ENCODE data around the gene SH3BP5L.
"Not testable (repeated sequence)": the region's sequence is repeated elsewhere in the genome, so short reads cannot be mapped to it uniquely, and the experiment has no call there.

The SH3BP5L gene

DNA sequence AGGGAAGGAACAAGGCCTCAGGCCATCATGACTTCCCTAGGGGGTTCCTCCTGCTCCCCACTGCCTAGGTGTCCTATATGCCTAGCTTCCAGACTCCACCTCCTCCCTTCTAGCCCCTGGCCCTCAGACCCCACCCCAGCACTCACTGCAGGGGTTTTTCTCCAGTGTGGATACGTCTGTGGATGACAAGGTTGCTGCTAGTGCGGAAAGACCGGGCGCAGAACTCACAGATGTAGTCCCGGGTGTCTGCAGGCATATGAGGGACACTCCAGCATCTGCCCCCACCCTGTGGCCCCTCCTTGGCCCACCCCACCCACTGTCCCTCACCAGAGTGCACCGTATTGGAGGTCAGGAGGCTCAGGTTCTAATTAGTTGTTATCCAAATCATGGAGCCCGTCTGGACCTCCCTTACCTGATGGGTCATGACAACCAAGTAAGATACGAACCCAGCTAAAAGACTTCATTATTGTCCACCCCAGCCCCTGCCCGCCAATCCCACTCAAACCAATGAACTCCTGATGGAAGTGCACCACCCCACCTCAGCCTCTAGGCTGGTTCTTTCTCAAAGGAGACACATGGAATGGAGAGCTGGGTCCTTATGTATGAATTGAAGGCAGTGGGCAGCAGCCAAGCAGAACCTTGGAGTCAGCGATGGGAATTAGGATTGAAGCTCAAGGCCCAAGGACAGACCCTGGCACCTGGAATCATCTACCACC is 25.0 kb upstream of the SH3BP5L start:
- no peak for DNase-seq (ENCODE audit: low spot score)

DNA sequence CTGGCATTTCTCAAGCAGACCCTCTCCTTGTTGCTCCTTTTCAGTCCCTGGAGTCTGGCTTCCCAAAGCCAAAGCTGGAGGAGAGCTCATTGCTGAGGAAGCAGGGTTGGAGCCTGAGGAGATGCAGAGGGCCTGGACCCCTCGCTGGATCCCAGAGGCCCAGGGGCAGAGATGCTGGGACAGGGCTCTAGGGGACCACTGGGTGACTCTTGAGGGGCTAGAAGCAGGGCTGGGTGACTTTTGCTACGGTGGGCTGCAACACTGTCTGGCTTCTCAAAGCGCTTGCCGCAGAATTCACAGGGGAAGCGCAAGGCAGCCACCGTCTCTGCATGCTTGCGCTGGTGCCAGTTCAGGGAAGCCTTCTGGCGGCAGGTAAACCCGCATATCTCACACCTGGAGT is 24.4 kb upstream of the SH3BP5L start:
- no peak for DNase-seq (ENCODE audit: low spot score)

DNA sequence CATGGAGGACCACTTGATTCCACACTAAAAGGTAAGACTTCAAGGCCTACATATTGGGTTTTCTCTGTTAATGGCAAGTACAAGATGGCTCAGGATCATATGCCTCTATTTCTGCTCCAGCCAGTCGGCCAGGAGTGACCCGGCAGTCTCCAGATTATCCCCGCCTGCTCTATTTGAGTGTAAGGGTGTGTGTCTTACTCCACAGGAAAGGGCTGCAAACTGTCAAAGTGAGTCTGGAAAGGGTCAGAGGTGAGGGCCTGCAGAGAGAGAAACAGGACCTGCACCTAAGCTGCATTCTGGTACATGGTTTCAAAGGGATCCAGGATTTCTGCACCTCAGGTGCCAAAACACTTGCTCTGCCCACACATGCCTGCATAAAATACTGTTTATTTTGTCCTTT is 23.9 kb upstream of the SH3BP5L start:
- DNase-seq (ENCODE audit: low spot score) = no peak

DNA sequence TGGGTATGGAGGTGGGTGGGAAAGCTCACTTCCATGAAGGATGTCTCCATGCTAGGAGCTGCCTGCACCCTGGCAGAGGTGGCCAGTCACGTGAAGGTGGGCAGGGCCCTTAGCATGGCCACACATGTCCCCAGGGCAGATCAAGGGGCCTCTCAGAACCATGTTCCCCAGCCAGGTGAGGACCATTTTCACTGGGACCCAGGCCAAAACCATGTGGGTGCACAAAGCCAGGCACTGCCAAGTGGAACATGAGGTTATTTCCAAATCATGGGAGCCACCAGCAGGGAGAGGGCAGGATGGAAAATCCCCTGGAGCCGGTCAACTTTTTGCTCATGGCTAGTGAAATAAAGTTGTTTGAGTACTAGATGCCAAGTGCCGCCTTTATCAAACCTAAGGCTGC is 23.4 kb upstream of the SH3BP5L start:
- no peak for DNase-seq (ENCODE audit: low spot score)

DNA sequence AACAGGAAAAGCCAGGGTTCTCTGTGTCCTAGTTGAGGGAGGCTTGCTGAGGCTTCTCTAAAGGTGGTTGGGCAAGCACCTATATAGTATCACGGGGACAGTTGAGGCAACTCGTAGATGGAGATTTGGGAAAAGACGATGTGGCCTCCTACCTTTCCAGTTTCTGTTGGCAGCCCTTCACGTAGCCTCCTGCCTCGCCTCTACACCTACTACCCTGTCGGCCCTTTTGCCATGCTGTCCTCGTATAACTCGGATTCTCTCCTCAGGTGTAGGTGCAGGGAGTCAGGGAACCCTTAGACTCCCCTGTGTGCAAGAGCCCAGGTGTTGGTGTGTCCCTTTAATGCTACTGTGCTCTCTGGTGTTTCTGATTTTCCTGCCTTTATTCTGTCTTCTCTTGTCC is 22.9 kb upstream of the SH3BP5L start:
- no peak for DNase-seq (ENCODE audit: low spot score)

DNA sequence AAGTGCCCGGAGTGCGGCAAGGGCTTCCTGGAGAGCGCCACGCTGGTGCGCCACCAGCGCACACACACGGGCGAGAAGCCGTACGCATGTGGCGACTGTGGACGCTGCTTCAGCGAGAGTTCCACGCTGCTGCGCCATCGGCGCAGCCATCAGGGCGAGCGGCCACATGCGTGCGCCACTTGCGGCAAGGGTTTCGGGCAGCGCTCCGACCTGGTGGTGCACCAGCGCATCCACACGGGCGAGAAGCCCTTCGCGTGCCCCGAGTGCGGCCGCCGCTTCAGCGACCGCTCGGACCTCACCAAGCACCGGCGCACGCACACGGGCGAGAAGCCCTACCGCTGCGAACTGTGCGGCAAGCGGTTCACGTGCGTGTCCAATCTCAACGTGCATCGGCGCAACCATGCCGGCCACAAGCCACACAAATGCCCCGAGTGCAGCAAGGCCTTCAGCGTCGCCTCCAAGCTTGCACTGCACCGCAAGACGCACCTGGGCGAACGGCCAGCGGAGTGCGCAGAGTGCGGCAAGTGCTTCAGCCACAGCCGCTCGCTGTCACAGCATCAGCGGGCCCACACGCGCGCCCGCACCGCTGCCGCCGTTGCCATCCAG is 22.3 kb upstream of the SH3BP5L start:
- no peak for DNase-seq (ENCODE audit: low spot score)

DNA sequence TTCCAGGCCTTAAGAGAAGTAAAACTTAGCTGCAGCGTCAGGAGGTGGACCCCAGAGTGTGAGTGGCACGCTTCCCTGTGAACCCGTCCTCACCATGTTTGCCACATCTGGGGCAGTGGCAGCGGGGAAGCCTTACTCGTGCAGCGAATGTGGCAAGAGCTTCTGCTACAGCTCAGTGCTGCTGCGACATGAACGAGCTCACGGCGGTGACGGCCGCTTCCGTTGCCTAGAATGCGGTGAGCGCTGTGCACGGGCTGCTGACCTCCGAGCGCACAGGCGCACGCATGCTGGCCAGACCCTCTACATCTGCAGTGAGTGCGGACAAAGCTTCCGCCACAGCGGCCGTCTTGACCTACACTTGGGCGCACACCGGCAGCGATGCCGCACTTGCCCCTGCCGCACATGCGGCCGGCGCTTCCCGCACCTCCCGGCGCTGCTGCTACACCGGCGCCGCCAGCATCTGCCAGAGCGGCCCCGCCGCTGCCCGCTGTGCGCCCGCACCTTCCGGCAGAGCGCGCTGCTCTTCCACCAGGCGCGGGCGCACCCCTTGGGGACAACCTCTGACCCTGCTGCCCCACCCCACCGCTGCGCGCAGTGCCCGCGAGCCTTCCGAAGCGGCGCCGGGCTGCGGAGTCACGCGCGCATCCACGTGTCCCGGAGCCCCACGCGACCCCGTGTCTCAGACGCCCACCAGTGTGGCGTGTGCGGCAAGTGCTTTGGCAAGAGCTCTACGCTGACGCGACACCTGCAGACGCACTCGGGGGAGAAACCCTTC is 21.7 kb upstream of the SH3BP5L start:
- no peak for DNase-seq (ENCODE audit: low spot score)

DNA sequence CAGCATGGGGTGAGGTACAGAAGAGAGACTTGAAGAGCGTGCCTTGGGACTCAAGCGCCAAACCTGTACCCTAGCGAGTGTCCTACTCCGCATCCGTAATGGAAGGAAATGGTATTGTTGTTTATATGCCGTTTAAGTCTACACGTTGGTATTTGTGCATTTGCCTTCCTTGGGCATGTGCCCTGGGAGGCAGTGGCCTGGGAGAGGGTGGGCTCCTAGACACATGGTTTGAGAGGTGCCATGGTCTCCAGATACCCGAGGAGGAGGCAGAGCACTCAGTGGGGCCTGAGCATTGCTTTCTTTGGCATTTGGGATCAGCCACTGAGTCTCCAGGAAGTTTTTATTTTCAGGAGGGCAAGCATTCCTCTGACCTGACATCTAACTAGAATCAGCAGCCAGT is 18.8 kb upstream of the SH3BP5L start:
- DNase-seq (ENCODE audit: low spot score) = no peak

DNA sequence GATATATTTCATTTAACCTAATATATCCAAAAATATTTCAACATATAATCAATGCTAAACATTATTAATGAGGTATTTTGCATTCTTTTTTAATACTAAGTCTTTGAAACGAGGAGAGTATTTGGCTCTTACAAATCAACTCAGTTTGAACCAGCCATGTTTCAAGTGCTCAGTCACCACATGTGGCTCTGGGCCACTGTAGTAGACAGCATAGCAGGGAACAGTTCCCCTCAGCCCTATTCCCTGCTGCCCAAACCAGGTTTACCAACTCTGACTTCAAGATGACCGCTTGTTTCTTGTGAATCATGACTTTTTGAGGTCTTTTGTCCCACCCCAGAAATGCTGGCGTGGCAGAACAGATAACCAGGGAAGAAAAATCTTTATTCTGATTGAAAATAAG is 18.0 kb upstream of the SH3BP5L start:
- no peak for DNase-seq (ENCODE audit: low spot score)

DNA sequence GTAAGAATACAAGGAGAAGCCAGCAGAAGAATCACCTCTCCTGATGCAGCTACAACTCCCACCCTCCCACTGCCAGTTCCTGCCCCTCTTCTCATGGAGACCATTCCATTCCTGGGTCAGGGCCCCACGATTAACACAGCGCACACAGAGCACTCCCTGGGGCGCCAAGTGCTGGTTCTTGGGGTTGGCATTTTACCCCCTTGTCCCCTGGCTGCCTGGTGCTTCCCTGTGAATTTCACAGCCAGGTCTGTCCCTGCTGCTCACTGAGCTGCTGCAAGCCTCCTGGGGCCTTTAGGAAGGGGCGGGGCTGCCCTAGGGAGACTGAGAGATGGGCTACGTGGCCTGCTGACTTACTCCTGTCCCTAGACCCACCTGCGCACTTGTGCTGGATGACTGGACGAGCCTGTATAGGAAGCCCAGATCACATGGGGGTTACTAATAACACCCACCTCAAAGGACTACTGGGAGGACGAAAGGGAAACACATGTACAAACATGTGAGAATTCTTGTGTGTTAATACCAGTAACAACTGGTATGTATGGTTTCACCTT is 17.1 kb upstream of the SH3BP5L start:
- no peak for DNase-seq (ENCODE audit: low spot score)

DNA sequence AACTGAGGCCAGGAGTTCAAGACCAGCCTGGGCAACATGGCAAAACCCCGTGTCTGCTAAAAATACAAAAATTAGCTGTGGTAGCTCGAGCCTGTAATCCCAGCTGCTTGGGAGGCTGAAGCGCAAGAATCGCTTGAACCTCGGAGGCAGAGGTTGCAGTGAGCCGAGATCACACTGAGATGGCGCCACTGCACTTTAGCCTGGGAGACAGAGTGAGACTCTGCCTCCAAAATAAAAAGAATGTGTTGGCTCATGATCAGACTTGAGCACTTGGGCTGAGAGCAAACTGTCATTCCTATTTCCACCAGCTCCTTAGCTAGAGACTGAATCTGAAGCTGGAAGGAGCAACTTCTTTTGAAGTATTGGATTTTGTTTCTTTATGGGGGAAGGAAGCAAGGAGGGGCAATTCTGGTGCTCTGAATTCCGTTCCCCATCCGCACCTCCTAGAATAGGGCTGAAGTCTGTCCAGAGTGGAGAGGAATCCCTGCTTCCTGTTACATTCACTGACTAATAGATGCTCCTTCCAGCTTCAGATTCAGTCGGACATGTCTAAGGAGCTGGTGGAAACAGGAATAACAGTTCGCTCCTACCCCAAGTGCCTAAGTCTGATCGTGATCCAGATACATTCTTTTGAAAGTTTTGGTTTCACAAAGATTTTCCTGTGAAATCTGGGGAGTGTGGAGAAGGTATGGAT is 16.1 kb upstream of the SH3BP5L start:
- DNase-seq (ENCODE audit: low spot score) = peak; percentile 47

DNA sequence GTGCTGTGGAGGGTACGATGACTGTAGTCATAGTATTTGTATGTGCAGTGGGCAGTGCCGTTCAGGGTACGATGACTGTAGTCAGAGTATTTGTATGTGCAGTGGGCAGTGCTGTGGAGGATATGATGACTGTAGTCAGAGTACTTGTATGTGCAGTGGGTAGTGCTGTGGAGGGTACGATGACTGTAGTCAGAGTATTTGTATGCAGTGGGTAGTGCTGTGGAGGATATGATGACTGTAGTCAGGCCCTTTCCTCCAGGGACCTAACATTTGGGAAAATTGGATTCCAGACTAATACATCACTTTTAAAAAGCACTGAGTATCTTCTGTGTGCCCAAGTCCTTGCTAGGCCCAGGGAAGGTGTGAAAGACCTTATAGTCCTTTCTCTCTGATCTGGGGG is 15.2 kb upstream of the SH3BP5L start:
- DNase-seq (ENCODE audit: low spot score) = no peak

DNA sequence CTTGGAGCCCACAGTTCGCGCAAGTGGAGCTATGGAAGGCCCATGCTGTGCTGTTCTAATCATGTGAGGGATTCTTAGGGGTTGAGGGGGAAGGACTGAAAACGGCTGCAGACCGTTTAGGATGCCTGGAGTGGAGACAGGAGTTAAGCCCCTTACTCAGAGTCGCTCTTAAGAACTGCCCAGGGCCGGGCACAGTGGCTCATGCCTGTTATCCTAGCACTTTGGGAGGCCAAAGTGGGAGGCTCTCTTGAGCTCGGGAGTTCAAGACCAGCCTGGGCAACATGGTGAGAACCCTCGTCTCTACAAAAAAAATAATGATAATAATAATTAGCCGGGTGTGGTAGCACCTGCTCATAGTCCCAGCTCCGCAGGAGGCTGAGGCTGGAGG is 13.4 kb upstream of the SH3BP5L start:
- no peak for DNase-seq (ENCODE audit: low spot score)

DNA sequence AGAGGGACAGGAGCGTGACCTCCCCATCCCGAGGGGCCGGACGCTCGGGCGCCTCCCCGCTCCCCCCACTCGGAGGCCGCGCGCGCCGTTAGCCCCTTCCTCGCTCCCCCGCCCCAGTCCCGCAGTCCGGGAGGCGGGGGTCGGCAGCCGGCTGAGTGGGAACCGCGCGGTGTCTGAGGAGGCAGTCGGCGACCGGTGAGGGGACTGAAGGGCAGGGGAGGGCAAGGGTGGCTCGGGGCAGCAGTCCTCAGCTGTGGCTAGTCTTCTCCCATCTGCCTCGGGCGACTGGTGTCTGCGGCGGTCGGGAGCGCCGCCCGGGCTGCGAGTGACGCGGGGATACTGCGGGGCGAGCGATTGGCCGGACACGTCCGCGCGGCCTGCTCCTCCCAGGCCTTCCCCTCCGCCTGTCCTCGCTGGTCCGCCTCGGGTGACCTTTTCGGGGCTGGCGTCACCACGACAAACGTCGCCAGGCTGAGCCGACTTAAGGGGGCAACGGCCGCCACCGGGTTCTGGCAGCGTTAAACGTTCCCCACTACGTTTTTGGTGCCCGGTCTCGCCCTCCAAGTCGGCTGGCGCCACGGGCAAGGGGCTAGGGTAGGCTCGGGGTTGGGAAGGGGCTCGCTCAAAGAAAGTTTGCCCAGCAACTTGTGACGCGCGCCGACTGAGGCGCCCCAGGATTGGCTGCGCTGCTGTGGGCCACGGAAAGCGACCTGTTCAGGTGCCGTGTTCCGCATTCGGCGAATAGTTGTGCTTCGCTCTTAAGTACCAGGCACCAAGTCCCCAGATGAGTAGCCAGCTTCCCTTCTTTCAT is 12.8 kb upstream of the SH3BP5L start:
- peak; percentile 90 for DNase-seq (ENCODE audit: low spot score)

DNA sequence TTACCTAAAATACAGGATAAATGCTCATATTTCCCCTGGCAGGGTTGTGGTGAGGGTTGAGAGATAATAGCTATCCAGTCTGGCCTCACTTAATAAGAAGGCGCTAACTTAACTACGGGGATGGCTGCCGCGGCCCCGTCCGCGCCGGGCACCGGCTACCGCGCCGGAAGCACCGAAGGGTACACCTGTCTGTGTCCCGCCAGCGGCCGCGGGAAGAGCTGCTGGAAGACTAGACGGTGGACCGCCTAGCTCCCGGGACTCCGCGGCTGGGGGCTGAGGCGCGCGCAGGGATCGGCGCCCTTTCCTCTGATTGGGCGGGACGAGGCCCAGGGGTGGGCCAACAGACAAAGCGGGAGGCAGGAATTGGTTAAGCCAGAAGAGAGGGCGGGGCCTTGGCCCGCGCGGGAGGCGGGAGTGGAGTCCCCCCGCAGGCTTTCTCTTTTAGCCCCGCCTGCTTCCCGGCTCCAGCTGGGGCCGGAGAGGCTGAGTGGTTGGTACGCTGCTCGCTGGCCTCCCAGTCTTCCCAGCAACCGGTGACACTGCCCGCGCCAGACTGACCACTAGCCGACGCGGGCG is 12.2 kb upstream of the SH3BP5L start, which contains the start of gene ZNF672:
ZNF672 (plus strand) TSS at position 444 of the 576 bp plus-strand sequence. CDS start 9,051 bp downstream, outside the sequence.
- DNase-seq (ENCODE audit: low spot score) = peak; percentile 97

DNA sequence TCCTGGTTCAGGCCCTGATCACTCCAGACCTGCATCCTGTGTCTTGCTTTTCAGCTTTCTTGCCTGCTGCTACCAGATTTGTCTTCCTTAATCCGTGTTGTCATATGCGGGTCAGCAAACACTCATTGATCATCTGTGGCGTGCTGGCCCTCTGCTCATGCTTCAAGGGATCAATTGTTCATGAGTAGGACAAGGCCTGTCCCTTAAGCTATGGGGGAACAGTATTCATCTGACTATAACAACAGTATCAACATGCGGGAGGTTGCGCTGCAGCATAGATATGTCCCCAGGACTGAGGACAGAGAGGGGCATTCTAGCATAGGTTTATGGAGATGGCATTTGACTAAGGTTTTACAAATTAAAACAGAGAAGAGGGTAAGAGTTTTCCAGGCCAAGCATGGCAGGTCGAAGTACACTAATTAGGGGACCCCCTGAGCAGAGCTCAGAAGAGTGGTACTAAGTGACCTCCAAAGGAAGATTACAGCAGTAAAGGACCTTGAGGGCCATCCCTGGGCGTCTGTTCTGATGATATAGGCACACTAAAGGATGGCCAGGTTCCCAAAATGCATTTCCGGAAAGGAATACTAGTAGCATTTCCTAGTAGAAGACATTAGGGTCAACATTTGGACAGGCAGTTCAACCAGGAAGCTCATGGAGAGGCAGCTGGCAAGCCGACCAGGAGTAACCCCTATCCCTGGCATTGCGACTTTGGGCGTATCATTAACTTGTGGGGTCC is 11.5 kb upstream of the SH3BP5L start:
- no peak for DNase-seq (ENCODE audit: low spot score)

DNA sequence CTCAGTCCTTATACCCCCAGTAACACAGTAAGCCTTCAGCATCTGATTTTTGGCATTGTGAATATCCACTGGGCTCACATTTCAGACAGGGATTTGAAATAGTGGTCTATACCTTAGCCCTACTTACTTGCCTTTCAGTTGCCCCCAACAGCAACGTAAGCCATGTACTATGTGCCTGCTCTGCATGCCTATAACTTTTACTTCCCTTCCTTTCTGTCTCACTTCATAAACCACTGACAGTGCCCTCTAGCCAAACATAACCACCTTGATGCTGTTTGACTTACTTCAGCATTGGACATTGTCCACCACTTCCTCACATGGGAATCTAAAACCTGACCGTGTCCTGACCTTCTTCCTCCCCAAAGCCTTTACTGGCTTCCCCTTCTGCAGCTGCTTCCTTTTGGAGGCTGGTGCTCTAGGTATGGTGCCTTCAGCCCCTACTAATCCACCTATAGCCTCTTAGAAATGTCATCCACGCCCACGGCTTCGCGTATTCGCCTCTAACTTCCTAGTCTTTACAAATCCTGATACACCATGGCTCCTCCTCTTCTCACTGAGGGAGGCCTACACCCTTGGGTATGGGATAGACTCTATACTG is 8.7 kb upstream of the SH3BP5L start:
- no peak for DNase-seq (ENCODE audit: low spot score)

DNA sequence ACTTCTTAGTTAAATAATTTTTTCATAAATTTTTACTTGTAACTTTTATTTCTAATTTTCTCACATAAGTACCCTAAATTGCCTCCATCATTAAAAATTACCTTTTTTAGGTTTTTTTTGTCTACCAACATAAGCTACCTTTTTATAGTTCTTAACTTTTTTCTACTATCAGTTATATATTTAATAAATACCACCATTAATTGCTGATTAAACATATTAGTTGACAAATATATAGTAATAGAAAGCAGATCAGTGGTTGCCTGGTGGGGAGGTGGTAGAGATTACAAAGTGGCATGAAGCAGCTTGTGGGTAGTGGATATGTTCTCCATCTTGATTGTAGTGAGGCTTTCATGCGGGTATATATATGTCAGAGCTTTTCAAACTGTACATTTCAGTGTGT is 6.1 kb upstream of the SH3BP5L start:
- no peak for DNase-seq (ENCODE audit: low spot score)

DNA sequence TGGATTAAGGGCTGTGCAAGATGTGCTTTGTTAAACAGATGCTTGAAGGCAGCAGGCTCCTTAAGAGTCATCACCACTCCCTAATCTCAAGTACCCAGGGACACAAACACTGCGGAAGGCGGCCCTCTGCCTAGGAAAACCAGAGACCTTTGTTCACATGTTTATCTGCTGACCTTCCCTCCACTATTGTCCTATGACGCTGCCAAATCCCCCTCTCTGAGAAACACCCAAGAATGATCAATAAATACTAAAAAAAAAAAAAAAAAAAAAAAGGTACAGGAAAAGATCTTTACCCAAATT is 5.0 kb upstream of the SH3BP5L start:
- not testable (repeated sequence) for DNase-seq (ENCODE audit: low spot score)

DNA sequence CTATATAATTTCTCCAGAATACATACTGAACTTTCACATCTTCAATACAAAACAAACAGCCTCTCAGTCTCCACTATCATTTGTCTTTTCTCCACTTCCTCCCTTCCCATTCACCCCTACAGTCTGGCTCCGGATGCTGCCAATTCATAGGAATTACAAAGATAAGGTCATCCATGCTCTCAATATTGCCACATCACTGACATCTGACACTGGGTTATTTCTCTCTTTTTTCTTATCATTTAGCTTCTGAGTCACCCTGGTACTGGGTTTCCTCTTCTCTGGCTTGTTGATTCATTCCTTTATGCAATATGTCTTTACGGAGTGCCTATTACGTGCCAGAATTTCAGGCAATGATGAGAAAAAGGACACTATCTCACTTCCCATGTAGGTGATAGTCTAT is 3.1 kb upstream of the SH3BP5L start:
- DNase-seq (ENCODE audit: low spot score) = peak; percentile 46
